Stimulated activated CD8-positive, alpha-beta memory T cell treated with anti-CD3 and anti-CD28 coated beads, Interleukin-7, amount 100 ng/mL, for 24 hours (primary cell): ENCODE data around the gene WDR93.

Source experiments
- DNase-seq: peaks from one replicate; pipeline ENCODE4 v3.0.0-alpha.2; 2020; ENCODE audit warnings: low read depth

Gene WDR93

GRCh38 chr15:89790661-89791060 is 100.0 kb downstream of the WDR93 start:
- DNase-seq = no peak

DNA sequence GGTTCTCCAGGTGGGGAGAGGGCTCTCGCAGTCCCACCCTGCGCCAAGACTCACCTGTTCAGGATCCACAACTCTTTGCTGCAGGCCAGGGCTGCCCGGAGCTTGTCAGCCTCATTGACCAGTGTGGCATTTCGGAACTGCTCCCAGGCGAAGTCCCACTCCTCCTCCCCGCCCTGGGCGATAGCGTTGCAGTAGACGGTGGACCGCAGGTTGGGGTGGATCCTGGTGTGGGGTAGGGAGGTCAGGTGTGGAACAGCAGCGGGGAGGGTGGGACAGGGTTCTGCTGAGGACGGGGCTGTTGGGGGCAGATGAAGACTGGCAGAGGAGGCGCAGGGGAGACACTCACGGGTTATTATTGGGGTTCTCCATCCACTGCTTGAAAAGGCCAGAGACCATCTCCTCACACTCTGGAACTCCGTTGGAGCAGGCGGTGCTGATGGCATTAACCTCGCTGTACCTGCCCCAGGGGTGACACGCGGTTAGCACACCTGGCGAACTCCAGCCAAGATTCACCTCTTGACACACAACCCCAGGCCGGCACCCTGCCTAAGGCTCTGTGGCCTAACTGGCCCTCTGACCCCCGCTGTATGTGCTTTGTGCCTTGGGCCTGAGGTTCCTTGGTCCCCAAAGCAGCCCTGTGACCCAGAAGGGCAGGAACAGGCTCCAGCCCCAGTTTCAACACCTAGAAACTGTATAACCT is 101.6 kb downstream of the WDR93 start:
- DNase-seq = no peak
